ENCODE data around the gene PPID.
"Not testable (repeated sequence)": the region's sequence is repeated elsewhere in the genome, so short reads cannot be mapped to it uniquely, and the experiment has no call there.

The PPID gene

DNA sequence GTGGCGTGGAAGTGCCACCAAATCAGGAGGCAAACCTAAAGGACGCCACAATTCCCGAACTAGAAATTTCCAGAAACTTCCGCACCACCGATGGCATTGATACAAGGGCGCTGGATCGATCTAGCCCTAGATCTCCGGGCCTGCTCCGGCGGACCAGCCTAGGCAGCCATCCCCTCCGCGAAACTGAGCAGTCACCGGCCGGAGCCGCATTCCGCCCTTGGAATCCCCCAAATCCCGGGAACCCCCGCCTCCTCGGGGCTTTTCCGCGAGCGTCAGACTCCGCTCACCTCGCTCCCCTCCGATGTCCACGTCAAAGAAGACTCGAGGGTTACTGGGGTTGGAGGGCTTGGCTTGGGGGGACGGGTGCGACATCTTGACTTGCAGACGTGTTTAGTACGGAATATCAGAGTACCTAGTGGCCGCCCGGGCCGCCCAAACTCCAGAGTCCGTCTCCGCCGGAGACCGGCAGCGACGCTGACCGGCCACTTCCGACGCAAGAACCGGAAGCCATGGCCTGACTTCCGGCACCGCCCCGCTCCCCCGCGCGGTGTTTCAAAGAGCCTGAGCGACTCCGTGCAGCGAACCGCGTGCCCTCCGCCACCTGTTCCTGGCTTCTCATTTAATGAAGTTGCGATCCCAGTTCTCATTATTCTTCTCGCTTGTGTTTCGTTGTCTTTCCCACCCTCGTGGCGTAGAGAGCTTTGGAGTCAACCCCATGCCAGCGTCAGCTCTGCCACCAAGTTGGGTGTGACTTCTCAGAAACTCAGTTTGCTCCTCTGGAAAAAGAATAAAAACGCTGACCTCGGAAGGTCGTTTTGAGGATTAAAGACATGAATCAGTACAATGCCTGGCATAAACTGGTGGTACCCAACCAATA lies at the start of gene PPID:
PPID (minus strand) TSS at position 480 of the 877 bp plus-strand sequence; CDS start at position 372, 108 bp downstream.
- peak; percentile 69 for DNase-seq (ENCODE audit: low spot score)

DNA sequence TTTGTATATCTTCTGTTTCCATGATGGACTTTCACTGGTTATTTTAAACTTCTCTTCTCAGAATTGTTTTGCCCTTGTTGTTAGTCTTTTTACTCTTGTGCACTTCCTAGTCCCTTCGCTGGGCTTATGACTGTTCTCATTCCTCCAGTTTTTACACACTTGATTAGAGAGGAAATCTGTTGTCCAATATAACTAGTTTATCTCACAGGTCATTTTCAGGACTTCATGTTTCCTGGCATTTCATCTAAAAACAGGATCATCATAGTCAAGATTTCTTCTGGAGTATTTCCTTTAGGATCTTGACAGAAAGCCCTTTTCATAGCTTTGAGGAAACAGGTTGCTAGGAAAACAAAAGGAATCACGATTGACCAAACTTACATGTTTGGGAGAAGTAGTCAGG lies 48.6 kb upstream of the PPID start:
- DNase-seq (ENCODE audit: low spot score) = no peak

DNA sequence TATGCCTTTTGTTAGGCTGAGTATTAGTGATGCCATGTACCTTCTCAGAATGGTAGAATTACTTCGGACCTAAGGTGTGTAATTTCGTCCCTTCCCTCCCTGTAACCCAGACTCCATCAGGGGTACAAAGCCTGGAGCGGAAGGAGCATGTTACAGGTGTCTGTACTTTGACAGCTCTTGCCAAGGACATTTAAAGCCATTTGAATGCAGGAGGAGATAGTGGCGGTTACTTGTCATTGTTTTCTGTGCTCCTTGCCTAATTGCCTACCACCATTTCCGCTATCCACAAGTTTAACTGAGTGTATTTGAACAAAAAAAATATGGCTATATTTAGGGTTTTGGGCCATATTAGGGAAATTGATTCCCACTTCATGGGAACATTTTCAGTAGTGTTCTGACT lies 47.5 kb upstream of the PPID start:
- no peak for DNase-seq (ENCODE audit: low spot score)

DNA sequence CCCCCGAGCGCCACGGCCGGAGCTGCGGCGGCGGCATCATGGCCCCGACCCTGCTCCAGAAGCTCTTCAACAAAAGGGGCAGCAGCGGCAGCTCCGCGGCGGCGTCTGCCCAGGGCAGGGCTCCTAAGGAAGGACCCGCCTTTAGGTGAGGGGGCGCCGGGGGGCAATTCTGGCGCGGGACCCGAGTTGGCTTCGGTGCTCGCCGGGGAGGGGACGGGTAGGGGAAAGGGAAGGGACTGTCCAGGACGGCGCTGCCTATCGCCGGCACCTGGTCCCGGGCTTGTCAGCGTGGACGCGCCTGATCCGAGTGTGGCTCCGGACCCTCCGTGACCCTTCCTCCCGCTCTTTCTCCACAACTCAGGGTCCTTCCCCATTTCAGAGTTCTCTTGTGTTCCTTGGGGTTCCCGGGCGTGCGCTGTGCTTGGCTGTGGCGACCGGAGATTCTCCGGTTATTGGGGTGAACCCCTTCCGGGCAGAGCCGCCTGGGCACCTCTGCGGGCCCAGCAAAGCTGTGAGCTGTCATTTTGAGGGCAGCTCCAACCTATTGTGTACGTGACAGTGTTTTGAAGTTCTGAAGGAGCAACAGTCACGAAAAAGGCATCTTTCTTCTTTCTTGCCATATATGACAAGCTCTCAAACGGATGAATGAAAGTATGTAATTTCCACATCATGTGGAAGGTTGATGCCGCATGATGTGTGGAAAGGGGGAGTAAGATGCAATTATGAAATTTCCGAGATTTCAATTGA lies 46.2 kb upstream of the PPID start:
- no peak for DNase-seq (ENCODE audit: low spot score)

DNA sequence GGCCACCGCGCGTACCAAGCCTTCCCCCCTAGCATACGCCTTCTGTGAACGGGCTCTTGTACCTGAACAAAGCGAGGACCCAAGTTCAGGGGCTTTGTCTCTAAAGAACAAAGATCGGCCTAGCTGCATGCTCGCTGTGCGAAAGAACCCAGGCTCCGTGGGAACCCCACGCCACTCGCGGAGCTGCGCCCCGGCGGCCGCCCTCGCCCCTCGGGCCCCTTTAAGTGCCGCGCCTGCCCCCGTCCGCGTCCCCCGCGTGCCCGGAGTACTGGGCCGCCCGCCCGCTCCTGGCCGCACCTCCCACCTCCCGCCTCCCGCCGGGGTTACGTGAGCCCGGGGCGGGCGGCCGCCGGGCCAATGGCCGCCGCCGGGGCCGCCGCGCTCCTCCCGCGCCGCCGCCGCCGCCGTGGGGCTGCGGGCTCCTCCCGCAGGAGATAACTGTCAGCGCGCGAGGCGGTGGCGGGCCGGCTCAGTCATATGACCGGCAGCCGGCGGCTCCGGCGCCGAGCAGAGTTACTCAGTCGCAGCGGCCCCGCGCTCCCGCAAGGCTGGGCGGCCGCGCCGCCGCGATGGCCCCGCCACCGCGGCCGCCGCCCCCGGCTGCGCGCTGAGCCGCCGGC lies 45.5 kb upstream of the PPID start, which contains the start of gene FNIP2:
FNIP2 (plus strand) TSS at position 472 of the 620 bp plus-strand sequence. CDS start 187 bp downstream, outside the sequence.
- peak; percentile 82 for DNase-seq (ENCODE audit: low spot score)

DNA sequence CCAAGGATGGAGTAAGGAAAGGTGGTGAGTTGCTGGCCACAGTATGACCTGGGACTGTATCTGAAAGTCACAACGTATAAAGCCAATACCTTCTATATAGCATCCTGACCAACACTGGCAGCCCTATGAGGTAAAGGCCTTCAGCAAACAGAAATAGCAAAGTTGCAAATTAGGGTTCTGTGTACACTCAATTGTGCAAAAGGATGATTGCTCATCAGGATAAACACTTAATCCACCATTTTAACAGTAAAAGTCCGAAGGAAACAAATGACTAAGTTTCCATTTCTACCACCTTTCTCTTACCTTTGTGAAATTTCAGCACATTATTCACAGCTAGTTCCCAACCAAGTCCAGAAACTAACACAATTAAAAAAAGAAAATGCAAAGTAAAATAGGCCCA lies 44.3 kb upstream of the PPID start:
- no peak for DNase-seq (ENCODE audit: low spot score)

DNA sequence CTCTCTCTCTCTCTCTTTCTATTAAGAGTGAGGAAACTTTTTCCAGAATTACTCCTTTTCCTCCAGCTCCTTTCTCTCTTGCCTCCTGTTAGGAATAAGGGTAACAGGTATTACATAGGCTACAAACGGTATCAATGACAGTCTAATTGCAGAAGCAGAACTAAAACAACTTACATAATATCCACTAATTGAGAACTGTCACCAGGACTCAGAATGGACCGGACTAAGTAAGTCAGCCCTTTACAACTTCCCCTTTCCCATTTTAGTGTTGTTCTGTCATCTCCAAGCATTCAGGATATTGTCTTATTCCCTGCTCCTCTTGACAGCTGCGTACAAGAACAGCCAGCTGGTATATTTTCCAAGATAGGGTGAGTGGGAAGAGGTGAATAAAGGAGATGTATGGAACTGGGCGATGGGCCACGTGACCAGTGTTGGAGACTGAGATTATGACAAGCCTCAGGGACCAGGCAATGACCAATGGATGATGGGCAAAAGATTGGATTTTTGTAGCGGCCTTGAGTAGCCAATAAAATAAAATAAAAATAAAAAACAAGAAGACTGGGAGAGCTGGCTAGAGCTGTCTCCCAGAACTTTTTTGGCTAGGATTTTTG lies 43.3 kb upstream of the PPID start:
- no peak for DNase-seq (ENCODE audit: low spot score)

DNA sequence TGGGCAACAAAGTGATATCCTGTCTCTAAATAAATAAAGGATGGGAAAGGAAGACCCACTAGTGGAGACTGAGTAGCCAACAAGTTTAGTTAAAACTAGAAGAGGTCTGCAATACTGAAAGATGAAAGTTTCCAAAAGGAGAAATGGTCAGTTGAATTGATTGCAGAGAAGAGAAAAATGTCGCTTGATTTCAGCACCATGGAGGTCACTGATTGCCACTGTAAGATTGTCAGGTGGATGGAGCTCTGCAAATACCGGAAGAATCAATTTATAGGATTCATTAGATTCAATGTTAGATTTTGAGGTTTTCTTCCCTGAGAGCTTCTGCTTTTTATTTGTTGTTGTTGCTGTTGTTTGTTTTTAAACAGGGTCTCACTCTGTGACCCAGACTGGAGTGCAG lies 40.3 kb upstream of the PPID start:
- no peak for DNase-seq (ENCODE audit: low spot score)

DNA sequence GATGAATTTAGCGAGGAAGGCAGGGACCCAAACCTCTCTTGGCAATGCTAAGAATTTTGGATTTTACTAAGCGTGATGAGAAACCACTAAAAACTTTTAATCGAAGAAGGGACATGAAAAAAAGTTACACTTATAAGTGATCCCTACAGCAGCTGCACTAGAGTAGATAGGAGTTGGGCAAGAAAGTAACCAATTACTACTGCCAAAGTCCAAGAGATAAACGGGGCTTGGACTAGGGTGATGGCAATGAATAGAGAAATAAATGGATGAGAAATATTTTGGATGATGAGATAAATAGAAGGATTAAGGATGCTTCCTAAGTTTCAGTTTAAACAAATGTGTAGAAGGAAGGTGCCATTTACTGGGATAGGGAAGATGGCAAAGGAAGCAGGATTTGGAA lies 39.4 kb upstream of the PPID start:
- no peak for DNase-seq (ENCODE audit: low spot score)

DNA sequence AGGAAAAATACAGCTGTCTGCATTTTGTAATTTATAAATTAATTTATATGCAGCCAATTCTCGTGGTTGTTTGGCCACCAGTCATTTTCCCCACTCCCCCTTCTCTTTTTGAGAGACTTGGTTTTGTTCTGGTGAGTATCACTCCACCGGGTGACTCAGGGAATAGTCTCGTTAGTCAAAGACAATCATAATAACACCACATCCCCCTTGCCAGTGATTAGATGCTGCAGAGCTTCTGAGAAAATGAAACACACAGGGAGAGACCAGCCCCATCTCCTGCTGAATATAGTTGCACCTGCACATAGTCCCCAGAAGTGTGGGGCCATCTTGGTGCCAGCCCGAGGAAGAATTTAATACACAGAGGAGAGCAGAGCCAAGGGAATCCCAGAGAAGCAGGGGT lies 37.7 kb upstream of the PPID start:
- no peak for DNase-seq (ENCODE audit: low spot score)

DNA sequence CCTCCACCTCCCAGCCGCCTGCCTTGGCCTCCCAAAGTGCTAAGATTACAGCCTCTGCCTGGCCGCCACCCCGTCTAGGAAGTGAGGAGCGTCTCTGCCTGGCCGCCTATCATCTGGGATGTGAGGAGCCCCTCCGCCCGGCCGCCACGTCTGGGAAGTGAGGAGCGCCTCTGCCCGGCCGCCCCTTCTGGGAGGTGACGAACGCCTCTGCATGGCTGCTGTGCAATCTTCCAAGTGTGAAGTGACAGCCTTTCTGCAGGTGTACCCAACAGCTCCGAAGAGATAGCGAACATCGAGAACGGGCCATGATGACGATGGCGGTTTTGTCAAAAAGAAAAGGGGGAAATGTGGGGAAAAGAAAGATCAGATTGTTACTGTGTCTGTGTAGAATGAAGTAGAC lies 36.3 kb upstream of the PPID start:
- DNase-seq (ENCODE audit: low spot score) = not testable (repeated sequence)

DNA sequence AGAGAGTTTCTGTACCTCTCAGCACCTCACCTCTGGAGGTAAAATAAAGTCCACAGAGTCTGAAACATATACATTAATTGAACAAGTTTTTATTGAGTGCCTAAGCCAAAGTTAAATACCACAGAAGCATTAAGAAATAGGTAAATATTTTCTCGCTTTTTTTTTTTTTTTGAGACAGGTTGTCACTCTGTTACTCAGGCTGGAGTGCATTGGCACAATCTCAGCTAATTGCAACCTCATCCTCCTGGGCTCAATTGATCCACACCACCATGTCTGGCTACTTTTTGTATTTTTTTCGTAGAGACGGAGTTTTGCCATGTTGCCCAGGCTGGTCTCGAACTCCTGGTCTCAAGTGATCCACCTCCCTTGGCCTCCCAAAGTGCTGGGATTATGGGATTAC lies 35.5 kb upstream of the PPID start:
- DNase-seq (ENCODE audit: low spot score) = no peak

DNA sequence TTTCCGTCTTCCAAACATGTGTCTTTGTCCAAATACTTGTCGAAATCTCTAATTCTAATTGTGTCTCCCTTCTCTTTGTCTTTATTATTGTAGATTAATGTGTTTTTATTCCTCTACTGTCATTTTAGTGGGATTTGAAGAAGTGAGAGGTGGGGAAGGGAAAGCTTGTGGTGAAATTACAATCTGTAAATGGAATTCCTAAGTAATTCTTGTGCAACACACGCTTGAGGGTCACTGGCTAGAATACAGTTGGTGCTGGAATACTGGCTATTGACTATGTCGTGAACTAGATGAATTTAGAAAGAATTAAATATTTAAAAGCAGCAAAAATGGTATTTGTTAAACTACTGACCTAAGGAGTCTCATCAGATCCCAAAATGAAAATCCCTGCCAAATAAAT lies 34.9 kb upstream of the PPID start:
- no peak for DNase-seq (ENCODE audit: low spot score)

DNA sequence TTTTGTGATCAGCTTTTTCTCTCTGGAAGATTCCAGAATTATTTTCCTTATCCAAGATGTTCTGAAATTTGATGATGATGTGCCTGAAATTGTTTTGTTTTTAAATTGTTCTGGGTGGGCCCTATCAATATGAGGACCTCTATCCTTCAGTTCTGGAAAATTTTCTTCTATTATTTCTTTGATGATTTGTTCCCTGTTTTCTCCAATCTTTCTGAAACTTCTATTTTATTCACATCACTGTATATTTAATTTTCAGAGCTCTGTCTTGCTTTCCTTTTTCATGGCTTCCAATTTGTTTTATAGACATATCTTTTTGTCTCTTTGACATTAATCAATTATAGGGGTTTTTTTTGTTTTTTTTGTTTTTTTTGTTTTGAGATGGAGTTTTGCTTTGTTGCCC lies 33.4 kb upstream of the PPID start:
- DNase-seq (ENCODE audit: low spot score) = no peak

DNA sequence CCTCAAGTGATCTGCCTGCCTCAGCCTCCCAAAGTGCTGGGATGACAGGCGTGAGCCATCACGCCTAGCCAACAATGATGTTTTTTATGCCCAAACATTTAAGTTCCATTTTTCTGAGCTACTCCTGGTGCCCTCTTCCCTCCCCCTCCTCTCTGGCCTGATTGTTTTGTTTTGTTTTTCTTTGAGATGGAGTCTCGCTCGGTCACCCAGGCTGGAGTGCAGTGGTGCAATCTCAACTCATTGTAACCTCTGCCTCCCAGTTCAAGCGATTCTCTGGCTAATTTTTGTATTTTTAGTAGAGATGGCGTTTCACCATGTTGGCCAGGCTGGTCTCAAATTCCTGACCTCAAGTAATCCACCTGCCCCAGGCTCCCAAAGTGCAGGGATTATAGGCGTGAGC lies 32.6 kb upstream of the PPID start:
- DNase-seq (ENCODE audit: low spot score) = not testable (repeated sequence)

DNA sequence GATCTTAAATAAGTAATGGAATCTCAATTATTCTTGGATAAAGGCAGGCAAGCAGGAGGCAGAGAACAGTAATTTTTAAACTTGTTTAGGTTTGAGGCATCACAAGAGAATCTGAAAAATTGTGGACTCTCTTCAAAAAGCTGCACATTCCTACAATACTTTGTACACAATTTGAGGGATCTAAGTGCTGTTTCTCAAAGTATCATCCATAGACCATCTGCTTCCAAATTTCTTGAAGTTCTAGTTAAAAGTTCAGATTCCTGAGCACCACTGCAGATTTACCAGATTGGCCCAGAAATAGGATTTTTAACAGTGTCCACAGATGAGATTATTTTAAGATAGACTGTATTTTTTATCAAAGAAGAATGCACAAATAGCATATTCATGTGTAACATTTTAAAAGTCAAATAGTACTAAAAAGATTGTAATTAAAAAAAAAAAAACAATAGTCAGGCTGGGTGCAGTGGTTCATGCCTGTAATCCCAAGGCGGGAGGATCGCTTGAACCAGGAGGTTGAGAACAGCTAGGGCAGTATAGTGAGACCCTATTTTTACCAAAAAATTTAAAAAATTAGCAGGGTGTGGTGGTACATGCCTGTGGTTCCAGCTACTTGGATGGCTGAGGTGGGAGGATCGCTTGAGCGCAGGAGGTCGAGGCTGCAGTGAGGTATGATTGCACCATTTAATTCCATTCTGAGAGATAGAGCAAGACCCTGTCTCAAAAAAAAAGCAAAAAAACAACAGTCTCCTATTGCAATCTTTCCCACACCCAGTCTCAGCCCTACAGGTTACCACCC lies 31.4 kb upstream of the PPID start:
- DNase-seq (ENCODE audit: low spot score) = no peak

DNA sequence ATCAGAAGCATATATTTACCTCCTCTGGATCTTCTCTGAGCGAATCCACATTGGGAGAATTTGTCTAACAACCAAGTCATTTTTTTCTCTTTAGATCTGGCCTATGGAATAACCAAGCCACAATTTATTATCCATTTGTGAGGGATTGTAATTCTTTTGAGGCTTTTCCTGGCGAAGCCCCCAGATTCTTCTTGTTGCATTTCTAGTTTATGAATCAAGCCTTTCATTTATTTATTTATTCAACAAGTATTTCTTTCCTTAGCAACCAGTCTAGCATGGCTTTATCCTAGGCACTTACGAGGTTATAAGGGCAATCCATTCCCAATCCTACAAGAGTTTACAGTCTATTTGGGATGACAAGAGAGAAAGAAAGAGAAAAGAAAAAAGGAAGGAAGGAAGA lies 27.2 kb upstream of the PPID start:
- no peak for DNase-seq (ENCODE audit: low spot score)

DNA sequence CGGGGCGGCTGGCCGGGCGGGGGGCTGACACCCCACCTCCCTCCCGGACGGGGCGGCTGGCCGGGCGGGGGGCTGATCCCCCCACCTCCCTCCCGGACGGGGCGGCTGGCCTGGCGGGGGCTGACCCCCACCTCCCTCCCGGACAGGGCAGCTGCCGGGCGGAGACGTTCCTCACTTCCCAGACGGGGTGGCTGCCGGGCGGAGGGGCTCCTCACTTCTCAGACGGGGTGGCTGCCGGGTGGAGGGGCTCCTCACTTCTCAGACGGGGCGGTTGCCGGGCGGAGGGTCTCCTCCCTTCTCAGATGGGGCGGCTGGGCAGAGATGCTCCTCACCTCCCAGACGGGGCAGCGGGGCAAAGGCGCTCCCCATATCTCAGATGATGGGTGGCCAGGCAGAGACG lies 23.3 kb upstream of the PPID start:
- not testable (repeated sequence) for DNase-seq (ENCODE audit: low spot score)

DNA sequence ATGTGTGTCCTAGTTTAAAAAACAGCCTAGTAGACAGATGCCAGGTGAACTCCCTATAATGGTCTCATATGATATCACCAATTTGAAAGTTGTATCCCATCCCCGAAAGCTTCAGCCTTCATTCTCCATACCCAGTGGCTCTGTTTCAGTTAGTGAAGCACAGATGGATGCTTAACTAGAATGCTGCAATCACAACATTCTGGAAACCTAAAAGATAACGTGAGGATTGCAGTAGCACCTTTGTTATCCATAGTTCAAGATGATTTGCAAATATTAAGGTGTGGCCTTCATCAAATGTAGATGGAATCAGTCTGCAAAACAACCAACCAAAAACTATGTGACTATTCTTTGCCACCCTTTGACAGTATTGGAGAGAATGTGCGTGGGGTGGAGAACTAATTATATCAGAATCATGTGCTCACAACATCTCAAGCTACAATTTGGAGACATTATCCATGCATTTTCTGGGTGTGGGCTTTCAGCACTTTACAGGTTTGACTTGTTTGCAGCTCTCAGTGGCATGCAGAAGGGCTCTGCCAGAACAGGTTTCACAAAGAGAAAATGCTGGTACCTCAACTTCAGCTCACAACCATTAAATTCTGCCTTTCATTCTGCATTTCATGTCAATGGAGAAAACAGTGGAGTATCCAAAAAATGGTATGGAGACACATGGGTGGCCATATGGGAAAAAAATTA lies 18.3 kb upstream of the PPID start:
- no peak for DNase-seq (ENCODE audit: low spot score)

DNA sequence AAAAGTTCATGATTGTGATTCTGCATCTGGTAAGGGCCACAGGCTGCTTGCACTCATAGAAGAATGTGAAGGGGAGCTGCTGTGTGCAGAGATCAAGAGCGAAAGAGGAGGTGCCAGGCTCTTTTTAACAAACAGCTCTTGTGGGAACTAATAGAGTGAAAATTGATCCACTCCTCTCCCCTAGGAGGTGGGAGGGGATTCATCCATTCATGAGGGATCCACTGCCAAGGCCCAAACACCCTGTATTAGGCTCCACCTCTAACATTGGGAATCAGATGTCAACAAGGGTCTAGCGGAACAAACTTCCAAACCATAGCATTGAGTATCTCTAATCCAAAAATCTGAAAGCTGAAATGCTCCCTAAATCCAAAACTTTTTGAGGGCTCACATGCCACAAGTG lies 16.4 kb upstream of the PPID start:
- DNase-seq (ENCODE audit: low spot score) = no peak

DNA sequence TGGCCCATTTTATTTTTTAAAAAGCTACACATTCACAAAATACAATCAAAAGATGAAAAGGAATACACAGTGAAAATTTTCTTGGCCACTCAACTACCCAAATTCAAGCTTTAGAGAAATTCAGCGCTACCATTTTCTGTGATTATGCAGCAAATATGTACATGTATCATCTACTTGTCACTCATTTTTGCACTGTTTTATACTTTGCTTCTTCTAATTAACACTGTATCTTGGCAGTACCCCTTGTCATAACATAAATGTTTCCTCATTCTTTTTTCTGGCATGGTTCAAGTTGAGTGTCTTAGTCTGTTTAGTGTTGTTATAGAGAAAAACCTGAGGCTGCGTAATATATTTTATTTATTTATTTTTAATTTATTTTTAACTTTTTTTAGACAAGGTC lies 15.7 kb upstream of the PPID start:
- no peak for DNase-seq (ENCODE audit: low spot score)
